Erythroblast (primary cell): ENCODE results near the gene CMKLR1.

Experiments
- GATA1 ChIP-seq: IDR thresholded peaks from 2 replicates; pipeline ENCODE4 v1.6.1; 2011; ENCODE audit warnings: low read depth, mild to moderate bottlenecking, control low read depth, low read length, moderate library complexity
- POLR2A ChIP-seq: IDR thresholded peaks from 2 replicates; pipeline ENCODE4 v1.6.1; 2011; ENCODE audit warnings: mild to moderate bottlenecking, low read length

DNA sequence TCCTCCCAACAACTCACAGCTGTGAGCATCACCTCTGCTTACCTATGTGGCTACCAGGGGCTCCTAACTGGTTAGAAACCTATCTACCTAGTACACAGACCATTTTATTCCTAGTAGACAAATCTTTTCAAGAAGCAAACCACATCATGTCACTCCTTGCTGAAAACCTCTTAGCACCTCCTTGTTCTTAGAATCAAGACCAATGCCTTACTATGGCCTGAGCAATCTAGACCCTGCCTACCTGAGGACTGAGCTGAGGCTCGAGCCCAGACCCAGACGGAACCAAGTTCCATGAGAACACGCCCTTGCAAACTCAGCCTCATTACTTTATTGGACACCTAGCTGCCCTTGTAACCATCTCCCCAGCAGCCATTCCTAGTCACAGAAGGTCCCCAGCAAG is 32.6 kb downstream of the CMKLR1 start:
- TF ChIP-seq POLR2A (no peak), GATA1 (no peak)
